Fibroblast of skin of scalp (primary cell): ENCODE data around the gene ZNF526.
A peak's percentile ranks its signal among the peaks of the same experiment; 100 is the strongest.

Source experiments
- DNase-seq: peaks from one replicate; pipeline ENCODE4 v3.0.0-alpha.2; 2013

ZNF526 gene

GRCh38 chr19:42225718-42226292 lies 5.7 kb downstream of the ZNF526 start:
- no peak for DNase-seq

- DNase-seq: peak; percentile 13
Measured at GRCh38 chr19:42226886-42227285, 6.8 kb downstream of the ZNF526 start.

GRCh38 chr19:42228641-42229040 lies 8.5 kb downstream of the ZNF526 start:
- DNase-seq: no peak

- no peak for DNase-seq
Measured at GRCh38 chr19:42229301-42229854, 9.3 kb downstream of the ZNF526 start.

GRCh38 chr19:42229855-42230351 lies 9.8 kb downstream of the ZNF526 start:
- DNase-seq: no peak

GRCh38 chr19:42230571-42230970 lies 10.5 kb downstream of the ZNF526 start:
- no peak for DNase-seq

GRCh38 chr19:42232435-42232834 lies 12.3 kb downstream of the ZNF526 start:
- no peak for DNase-seq

- no peak for DNase-seq
Measured at GRCh38 chr19:42233106-42233505, 13.0 kb downstream of the ZNF526 start.

- DNase-seq: no peak
Measured at GRCh38 chr19:42233678-42234292, 13.7 kb downstream of the ZNF526 start.

GRCh38 chr19:42234364-42234763 lies 14.3 kb downstream of the ZNF526 start:
- DNase-seq: no peak

- no peak for DNase-seq
Measured at GRCh38 chr19:42235181-42235580, 15.1 kb downstream of the ZNF526 start.

GRCh38 chr19:42239544-42240220 lies 19.6 kb downstream of the ZNF526 start:
- no peak for DNase-seq

- DNase-seq: no peak
Measured at GRCh38 chr19:42241279-42241678, 21.2 kb downstream of the ZNF526 start.

- no peak for DNase-seq
Measured at GRCh38 chr19:42242069-42242511, 22.0 kb downstream of the ZNF526 start.

GRCh38 chr19:42242512-42243409 lies 22.6 kb downstream of the ZNF526 start, which contains the start of gene GSK3A:
TSS of gene GSK3A (minus strand) at chr19:42242602. CDS start at chr19:42242465, 137 bp downstream.
- DNase-seq: peak; percentile 100

- peak; percentile 95 for DNase-seq
Measured at GRCh38 chr19:42244347-42245220, 24.5 kb downstream of the ZNF526 start.

GRCh38 chr19:42245231-42245630 lies 25.1 kb downstream of the ZNF526 start:
- no peak for DNase-seq

GRCh38 chr19:42246143-42246921 lies 26.2 kb downstream of the ZNF526 start:
- DNase-seq: peak; percentile 88

- peak; percentile 78 for DNase-seq
Measured at GRCh38 chr19:42246922-42247639, 27.0 kb downstream of the ZNF526 start.
